NCI-H2029 treated with DMSO at 0.1 percent for 48 hours (cell line): ENCODE measurements around the gene TNP2.
A peak's percentile ranks its signal among the peaks of the same experiment; 100 is the strongest.
"Not testable (repeated sequence)": the region's sequence is repeated elsewhere in the genome, so short reads cannot be mapped to it uniquely, and the experiment has no call there.

Experiments used
- DNase-seq: peaks from one replicate; lab custom pipeline; 2025; lab: John Stamatoyannopoulos, UW

The TNP2 gene

DNA sequence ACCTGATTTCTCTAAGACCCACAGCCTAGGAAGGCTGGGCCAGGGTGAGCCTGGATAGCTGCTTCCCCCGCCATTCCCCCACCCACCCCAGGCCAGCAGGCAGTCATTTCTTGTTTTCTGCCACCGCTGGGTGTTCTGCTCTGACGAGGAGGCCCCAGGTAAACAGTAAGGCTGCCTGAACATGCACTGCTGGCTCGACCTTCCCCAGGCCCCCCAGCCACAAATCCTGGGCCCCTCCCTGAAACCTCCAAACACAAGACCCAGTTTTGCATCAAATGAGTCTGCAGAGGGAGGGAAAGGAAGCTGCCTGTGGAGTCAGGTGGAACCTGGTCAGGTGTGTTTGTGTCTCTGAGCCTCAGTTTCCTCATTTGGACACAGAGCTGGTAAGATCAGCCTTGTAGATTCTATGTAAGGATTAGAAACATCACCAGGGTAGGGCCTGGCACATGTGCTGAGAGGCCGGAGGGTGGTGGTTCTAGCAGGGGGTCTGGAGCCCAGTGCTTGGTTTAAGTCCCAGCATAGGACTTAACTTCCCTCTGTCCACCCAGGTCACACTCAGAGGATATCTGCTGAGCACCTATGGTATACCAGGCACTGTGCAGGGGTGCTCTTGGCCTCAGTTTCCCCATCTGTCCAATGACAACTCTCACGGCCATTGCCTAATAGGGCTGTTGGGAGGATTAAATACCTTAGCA, 30.9 kb upstream of the TNP2 start:
- no peak for DNase-seq

DNA sequence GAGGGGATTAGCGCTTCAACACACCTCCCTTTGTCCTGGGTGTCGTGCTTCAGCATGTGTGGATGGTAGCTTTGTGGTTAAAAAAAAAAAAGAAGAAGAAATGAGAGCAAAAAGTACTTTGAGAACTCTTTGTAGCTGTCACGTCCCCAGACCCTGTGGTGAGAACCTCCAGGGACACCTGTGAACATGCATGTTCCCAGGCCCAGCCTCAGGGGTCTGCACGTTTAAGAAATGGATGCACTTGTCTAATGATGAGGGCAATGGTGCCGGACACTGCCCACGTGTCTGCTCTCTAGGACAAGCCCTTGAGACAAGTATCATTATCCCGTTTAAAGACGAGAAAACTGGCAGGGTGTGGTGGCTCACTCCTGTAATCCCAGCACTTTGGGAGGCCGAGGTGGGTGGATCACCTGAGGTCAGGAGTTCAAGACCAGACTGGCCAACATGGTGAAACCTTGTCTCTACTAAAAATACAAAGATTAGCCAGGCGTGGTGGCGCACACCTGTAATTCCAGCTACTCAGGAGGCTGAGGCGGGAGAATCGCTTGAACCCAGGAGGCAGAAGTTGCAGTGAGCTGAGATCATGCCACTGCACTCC, 29.9 kb upstream of the TNP2 start:
- not testable (repeated sequence) for DNase-seq

DNA sequence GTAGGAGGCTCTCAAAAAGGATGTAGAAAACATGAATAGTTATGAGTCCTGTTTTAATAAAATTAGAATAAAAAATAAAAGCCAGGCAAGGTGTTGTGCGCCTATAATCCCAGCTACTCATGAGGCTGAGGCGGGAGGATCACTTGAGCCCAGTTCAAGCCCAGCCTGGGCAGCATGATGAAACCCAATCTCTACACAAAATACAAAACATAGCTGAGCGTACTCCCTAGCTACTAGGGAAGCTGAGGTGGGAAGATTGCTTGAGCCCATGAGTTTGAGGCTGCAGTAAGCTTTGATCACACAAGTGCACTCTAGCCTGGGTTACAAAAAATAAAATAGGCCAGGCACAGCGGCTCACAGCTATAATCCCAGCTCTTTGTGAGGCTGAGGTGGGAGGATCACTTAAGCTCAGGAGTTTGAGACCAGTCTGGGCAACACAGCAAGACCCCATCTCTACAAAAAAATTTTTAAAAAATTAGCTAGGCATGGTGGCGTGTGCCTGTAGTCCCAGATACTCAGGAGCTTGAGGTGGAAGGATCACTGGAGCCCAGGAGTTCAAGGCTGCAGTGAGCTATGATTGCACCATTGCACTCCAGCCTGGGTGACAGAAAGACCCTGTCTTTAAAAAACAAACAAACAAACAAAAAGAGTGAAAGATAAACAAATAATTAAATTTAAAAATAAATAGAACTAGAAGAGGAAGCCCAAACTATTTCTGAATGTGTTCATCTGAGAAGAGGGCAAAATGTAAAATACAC, 29.2 kb upstream of the TNP2 start:
- no peak for DNase-seq

DNA sequence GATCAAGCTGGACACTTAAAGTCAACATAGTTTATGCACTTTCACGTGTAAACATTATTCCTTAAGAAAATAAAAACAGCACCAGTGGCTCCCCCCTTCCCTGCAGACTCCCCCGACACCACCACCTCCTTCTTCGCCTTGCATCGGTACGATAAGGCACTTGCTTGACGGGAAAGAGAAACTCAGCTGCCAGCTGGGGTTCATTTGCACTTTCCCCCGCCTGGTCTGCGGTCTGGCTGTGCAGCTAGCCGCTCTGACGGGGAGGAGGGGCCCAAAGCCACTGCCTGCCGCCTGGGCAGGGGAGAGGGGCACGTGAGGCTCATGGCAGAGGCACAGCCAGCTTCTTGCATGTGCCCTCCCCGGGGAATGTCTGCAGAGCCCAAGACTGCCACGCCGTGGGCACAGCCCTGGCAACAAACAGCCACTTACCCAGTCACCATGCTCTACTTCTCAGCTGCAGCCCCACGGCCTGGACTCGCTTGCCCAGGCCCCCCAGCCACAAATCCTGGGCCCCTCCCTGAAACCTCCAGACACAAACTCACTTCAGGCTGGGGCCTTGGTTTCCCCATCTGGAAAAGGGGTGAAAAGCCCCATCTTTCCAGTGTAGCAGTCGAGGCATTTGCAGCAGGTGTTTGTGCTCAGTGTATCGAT, 28.5 kb upstream of the TNP2 start:
- peak; percentile 45 for DNase-seq

DNA sequence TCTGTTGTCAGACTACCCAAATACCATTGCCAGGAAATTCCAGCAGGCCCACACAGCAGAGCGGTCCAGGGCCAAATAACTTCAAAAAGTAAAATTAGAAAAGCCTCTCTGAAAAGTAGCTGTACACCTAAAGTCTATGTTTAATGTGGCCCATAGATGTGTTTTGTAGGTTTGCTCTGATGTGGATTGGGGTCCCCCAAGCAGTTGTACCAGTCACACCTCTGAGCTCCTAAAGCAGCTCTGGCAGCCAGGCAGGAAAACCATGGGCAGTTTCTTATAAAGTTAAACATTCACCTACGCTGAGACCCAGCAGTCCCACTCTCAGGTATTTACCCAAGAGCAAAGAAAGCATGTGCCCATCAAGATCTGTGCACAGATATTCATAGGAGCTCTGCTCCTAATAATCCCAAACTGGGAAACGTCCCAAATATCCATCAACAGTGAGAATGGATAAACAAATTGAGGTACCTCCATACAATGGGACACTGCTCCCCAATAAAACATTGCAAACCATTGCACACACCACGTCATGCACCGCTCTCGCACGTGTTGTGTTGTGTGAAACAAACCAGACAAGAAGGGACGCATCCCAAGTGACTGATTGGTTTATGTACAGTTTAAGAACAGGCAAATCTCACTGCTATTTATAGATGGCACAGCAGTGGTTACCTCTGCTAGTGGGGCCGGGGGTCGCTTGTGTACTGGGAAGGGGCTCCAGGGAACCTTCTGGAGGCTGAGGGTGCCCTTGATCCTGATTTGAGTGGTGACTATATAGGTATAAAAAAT, 27.8 kb upstream of the TNP2 start:
- no peak for DNase-seq

DNA sequence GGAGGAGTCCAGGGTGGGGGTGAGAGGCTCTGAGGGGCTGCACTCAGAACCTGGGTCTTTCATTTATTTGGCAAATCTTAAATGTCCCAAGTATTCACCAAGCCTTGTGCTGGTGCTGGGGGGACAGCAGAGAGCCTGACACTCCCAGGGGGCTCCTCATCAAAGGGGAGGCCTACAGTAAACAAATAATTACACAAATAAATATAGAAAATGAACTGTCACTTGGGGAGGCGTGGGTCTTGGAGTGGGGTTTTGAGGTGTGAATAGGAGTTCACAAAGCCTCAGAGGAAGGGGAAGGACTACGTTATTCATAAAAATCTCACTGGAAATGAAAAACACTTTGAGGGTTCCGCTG, 27.2 kb upstream of the TNP2 start:
- no peak for DNase-seq

DNA sequence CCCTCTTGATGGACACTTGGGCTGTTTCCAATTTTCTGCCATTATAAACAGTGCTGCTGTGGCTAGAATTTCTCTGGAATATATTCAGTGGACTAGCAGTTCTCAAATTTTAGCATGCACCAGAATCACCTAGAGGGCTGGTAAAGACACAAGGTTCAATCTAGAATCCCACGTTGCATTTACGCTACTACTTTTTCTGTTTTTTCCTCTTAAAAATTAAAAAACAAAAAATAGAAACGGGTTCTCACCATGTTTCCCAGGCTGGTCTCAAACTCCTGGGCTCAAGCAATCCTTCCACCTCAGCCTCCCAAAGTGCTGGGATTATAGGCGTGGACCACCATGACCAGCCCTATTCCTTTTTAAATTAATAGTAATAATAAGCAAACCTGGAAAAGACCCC, 26.5 kb upstream of the TNP2 start:
- DNase-seq: no peak

DNA sequence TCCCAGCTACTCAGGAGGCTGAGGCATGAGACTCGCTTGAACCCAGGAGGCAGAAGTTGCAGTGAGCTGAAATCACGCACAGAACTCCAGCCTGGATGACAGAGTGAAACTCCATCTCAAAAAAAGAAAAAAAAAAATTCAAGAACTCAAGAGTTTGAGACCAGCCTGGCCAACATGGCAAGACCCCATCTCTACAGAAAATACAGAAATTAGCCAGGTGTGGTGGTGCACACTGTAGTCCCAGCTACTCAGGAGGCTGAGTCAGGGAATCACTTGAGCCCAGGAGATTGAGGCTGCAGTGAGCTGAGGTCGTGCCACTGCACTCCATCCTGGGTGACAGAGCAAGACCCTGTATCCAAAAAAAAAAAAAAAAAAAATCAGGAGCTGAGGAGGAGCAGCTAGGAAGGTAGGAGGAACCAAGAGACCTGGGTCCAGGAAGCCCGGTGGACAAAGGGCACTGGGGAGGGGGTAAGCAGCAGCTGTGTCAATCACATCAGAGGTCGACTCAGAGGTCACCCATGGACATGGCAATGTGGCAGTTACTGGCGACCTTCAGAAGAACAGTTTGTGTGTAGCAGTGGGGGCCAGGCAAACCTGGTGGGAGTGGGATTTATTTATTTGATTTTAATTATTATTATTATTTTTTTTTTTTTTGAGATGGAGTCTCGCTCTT, 23.1 kb upstream of the TNP2 start:
- DNase-seq: no peak

DNA sequence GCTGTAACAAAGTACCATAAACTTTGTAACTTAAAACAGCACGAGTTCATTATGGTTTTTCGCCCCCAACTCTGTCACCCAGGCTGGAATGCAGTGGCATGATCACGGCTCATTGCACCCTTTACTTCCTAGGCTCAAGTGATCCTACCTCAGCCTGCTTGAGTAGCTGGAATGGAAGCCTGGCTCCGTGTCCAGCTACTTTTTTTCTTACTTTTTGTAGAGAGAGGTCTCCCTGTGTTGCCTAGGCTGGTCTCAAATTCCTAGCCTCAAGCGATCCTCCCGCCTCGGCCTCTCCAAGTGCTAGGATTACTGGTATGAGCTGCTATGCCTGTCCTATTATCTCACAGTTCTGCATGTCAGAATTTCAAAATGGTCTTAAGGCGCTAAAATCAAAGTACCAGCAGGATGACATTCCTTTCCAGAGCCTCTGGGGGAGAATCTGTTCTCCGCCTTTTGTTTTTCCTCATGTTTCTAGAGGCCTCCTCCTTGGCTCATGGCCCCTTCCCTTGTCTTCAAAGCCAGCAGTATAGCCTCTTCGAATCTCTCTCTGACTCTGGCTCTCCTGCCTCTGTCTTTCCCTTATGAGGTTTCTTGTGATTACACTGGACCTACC, 22.1 kb upstream of the TNP2 start:
- DNase-seq: no peak

DNA sequence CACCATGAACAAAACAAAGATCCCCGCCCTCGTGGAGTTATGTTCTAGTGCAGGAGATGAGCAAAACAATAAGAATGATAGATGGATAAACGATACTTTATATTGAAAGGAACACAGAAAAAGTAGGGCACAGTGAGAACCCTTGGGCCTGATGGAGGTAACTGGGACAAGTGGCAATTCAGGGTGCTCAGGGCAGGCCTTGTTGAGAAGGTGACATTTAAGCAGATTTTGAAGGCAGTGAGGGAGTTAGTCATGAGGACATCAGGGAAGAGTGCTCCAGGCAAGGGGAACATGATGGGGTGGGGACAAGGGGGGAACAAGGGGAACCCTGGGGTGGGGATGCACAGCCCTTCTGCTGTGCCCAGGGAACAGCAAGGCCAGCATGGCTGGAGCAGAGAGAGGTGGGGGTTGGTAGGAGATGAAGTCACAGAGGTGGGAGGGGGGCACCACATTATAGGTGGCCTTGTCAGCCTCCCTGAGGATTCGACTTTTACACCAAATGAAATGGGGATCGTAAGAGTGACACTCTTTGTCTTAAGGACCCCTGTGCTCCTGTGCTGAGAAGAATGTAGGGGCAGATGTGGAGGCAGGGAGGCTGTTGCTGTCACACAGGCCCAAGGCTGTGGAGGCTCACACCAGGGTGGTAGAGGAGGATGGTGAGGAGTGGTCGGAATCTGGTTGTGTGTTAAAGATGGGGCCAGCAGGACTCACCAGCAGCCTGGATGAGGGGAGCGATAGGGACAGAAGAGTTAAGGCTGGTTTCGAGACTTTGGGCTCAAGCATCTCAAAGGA, 21.2 kb upstream of the TNP2 start:
- DNase-seq: no peak

DNA sequence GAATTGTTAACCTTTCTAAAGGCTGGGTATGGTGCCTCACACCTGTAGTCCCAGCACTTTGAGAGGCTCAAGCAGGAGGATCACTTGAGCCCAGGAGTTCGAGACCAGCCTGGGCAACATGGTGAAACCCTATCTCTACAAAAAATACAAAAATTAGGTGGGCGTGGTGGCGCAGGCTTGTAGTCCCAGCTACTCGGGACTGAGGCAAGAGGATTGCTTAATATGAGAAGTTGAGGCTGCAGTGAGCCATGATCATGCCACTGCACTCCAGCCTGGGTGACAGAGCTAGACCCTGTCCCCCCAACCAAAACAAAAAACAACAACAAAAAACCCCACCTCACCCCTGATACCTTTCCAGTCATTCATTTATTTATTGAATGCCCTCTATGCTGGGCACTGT, 20.6 kb upstream of the TNP2 start:
- not testable (repeated sequence) for DNase-seq

DNA sequence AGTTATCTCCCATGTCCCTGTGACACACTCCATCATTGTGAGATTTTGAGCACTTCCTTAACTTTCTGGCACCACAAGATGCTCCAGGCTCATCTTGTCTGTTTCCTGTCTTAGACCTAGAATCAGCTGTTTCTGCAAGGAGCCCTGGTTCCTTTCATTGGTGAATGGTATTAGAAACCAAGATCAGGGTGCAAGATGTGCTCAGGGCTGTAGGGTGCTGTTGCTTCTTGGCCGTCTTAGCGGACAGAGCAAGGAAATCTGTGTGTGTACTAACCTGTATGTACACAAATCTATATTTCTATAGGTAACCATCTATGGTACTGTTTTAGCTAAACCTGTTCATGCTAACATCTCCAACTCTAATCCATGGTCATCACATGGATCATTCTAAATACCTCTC, 20.1 kb upstream of the TNP2 start:
- DNase-seq: no peak

DNA sequence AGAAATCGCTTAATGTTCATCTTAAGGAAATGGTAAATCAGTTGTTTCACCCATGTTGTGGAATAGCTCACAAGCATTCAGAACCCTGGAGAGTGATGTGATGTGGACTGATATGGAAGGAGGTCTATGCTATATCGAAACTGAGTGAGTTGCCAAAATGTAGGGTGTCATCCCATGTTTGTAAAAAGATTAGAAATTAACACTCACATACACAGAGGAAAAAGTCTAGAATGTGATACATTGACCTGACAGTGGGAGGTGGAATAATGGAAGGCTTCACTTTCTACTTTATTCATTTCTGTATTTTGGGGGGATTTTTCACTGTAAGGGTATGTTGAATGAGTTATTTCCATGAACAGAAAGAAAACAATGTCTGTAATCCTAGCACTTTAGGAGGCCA, 16.7 kb upstream of the TNP2 start:
- no peak for DNase-seq

DNA sequence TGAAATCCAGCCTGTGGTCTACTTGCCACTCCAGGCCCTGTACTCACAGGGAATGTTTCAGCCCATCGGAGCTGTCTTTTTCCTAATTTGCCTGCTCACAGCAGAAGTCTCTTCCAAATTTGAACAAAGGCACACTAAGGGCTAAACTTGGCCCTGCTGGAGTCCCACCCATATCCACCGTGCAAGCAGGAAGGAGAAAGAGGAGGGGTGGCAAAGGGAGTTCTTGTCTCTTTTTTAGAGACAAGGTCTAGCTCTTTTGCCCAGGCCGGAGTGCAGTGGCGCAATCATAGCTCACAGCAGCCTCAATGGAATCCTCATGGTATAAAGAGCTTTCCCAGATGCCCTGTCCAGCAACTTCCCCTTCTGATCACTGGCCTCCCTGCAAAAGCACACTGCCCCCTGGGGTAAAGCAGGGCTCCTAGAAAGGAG, 14.7 kb upstream of the TNP2 start:
- no peak for DNase-seq

DNA sequence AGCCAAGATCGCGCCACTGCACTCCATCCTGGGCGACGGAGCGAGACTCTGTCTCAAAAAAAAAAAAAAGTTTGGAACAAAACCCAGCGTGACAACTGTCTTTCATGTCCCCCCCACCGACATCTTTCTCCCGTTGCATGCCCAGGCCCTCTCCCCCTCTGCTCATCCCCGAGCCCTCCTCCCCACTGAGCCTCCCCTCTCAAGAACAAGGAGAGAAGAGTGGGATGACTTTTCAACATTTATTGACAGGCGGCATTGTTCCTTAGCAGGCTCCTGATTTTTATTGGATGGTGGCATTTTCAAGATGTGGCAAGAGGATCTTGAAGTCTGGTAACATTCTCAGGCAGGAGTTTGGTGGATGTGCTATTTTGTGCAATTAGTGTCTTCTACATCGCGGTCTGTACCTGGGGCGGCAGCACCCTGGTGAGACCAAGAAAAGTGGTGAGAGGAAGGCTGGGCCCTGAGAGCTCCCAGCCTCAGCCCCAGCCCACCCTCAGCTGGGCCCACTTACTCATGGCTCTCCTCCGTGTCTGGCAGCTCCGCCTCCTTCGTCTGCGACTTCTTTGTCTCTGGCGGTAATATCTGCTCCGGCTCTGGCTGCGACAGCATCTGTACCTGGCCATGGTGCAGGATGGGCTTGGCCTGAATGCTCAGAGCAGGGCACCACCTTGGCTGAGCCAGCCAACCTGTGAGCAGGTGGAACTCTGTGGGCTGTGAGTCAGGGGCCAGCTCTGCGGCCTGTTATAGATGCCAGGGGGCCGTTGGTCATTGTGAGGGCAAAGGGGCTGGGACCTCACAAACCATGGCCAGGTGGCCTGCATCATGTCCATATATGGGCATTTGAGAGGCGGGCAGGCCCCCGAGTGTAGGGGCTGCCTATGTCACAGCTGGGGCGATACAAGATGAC, 11.7 kb upstream of the TNP2 start, which contains the start of gene PRM1:
Gene PRM1 (minus strand): TSS at position 715 of the 907 bp plus-strand sequence. CDS start 92 bp downstream, at position 623.
- no peak for DNase-seq

DNA sequence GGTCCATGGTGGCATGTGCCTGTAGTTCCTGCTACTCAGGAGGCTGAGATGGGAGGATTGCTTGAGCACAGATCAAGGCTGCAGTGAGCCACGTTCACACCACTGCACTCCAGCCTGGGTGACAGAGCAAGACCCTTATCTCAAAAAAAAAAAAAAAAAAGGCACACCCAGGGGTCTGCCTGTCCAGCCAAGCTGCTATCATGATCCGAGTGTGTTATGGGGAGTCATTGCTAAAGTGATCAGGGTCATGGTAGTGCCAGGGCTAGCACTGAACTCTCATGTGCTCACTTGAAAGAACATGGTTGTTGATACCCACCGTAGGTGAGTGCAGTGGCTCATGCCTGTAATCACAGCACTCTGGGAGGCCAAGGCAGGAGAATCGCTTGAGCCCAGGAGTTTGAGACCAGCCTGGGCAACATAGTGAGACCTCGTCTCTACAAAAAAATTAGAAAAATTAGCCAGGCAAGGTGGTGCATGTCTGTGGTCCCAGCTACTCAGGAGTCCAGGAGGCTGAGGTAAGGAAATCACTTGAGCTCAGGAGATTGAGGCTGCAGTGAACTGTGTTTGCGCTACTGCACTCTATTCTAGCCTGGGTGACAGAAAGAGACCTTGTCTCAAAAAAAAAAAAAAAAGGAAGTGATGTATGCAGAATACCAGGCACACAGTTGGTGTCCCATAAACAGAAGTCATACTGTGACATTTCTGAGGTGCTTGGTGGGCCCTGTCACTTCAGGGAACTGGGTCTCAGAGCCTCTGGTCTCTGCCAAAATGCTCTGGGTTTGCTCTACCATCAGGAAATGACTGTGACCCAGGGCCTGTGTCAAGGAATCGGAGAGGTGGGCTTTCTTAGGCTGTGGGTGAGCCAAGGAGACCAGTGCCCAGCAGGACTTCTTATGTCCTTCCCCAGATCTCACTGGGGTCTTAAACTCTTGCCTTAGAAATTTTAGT, 9.8 kb upstream of the TNP2 start:
- DNase-seq: no peak

DNA sequence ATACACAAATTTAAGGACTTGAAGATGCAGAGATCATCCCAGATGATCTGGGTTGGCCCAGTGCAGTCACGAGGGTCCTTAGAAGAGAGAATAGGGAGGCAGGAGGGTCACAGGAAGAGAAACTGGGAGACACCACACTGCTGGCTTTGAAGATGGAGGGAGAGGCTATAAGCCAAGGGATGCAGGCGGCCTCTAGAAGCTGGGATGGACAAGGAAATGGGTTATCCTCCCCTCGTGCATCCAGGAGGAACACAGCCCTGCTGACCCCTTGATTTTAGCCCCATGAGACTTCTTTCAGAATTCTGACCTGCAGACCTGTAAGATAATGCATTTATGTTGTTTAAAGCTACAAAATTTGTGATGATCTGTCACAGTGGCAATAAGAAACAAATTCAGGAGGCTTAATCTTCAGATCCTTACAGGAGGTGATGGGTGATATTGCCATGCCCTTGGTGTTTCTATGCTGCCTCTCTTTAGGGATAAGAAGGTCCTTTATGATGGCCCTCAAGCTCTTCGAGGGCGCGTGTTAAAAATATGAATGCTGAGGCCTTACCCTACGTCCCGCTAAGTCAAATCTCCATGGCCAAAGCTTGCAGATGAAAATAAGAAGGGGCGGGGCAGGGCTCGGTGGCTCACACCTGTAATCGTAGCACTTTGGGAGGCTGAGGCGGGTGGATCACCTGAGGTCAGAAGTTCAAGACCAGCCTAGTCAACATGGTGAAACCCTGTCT, 8.6 kb upstream of the TNP2 start:
- no peak for DNase-seq
